Esophagus squamous epithelium (tissue), 5 donors: ENCODE results near the gene IFIT3. TPM values are rescaled to one million over a fixed set of nuclear protein-coding genes. Genes with fewer than 3 reads are reported as not detected.

Experiments used
- DNase-seq: peaks from one replicate; lab custom pipeline; 2025; lab: John Stamatoyannopoulos, UW
- H3K27ac ChIP-seq, 4 donors: fragments of 200-600 bp; sonication (generic); one replicate each; pipeline ENCODE4 v1.5.1; 2016 to 2019; ENCODE audit warnings: mild to moderate bottlenecking in 1 of 4
- H3K27me3 ChIP-seq, 4 donors: fragments of 200-600 bp; sonication (generic); 1 replicate in 3 of 4; 2 replicates in 1 of 4; pipeline versions ENCODE4 v1.5.1 to v1.6.0; 2017 to 2021; ENCODE audit warnings: antibody characterized with exemption in 1 of 4
- H3K36me3 ChIP-seq, 3 donors: fragments of 200-600 bp; sonication (generic); one replicate each; pipeline ENCODE4 v1.5.1; 2016 to 2019
- H3K4me1 ChIP-seq, 3 donors: fragments of 200-600 bp; sonication (generic); one replicate each; pipeline ENCODE4 v1.5.1; 2017 to 2019
- H3K4me3 ChIP-seq, 4 donors: fragments of 200-600 bp; sonication (generic); 1 replicate in 3 of 4; 2 replicates in 1 of 4; pipeline ENCODE4 v1.5.1; 2016 to 2019; ENCODE audit warnings: mild to moderate bottlenecking in 2 of 4, moderate library complexity in 1 of 4
- H3K9me3 ChIP-seq, 3 donors: fragments of 200-600 bp; sonication (generic); one replicate each; pipeline ENCODE4 v1.5.1; 2016 to 2019
- CTCF ChIP-seq, 6 experiments: fragments of 450-650 bp in 4 of 6; fragments of 200-600 bp in 2 of 6; sonication (generic) in 2 of 6; IDR thresholded peaks; one replicate each; pipeline ENCODE4 v1.5.1; 2016 to 2019; ENCODE audit warnings: antibody characterized with exemption in 6 of 6, mild to moderate bottlenecking in 4 of 6, moderate library complexity in 4 of 6
- POLR2A ChIP-seq, 4 donors: fragments of 450-650 bp; IDR thresholded peaks; one replicate each; pipeline ENCODE4 v1.6.1; 2017; ENCODE audit warnings: antibody characterized with exemption in 4 of 4, mild to moderate bottlenecking in 4 of 4, moderate library complexity in 3 of 4
- WGBS, 2 donors: methylation state at CpG; one replicate each; pipeline ENCODE4 v1.1.5; 2018; 5-methylcytosine and 5-hydroxymethylcytosine counted together
- intact Hi-C: fragments of 100-400 bp; cut with DNase I; formaldehyde crosslinking; loops from one replicate; pipeline ENCODE4 v1.15.0; 2022
- total RNA-seq, 4 donors: library from RNA; depleted of rRNA; stranded (reverse); fragments of >200 nt; gene quantifications; one replicate each; pipeline ENCODE4 v1.1.0, GENCODE V29; 2016
- donor health status: DM: yes; HTN: yes; CAD: no.

The IFIT3 gene
- total RNA-seq, 4 donors from 2014 or later, result 1.0 to 14.6 (median 4.2) TPM

GRCh38 chr10:89294721-89295239 is 33.0 kb upstream of the IFIT3 start:
- 84 to 90% methylated on average over 3 of the region's 3 CpGs for WGBS, 2 donors
- DNase-seq, result no peak
- Histone ChIP-seq H3K27ac (peak overlapping the region in 1 of 4 donors; percentile 87), H3K27me3 (no peaks in the 10 kb centered on the region), H3K4me3 (no peak overlapping the region), H3K36me3 (no peaks in the 10 kb centered on the region), H3K4me1 (peaks cover 3 to 30% (median 7%) of the 10 kb centered on the region in 3 donors), H3K9me3 (no peaks in the 10 kb centered on the region)
- intact Hi-C loops, result no loop called here
- TF ChIP-seq CTCF (IDR thresholded peaks at IDR 0.05), result no peak
- no peak for TF ChIP-seq POLR2A (IDR thresholded peaks at IDR 0.05)

- Histone ChIP-seq H3K36me3 (no peaks in the 10 kb centered on the region), H3K4me1 (peaks cover 3 to 30% (median 7%) of the 10 kb centered on the region in 3 donors), H3K9me3 (no peaks in the 10 kb centered on the region), H3K27ac (peak overlapping the region; percentile 53 to 87 (median 78)), H3K27me3 (no peaks in the 10 kb centered on the region), H3K4me3 (no peak overlapping the region)
- intact Hi-C loops, result no loop called here
- WGBS, 2 donors, result 0 to 31% methylated on average over 1 of the region's 1 CpG
- no peak for DNase-seq
- TF ChIP-seq POLR2A (IDR thresholded peaks at IDR 0.05), result no peak
- no peak for TF ChIP-seq CTCF (IDR thresholded peaks at IDR 0.05)
Observed at GRCh38 chr10:89295597-89295996, 32.2 kb upstream of the IFIT3 start.

- intact Hi-C loops, result no loop called here
- Histone ChIP-seq H3K9me3 (no peaks in the 10 kb centered on the region), H3K36me3 (no peaks in the 10 kb centered on the region), H3K4me3 (no peak overlapping the region), H3K4me1 (peaks cover 7 to 35% (median 11%) of the 10 kb centered on the region in 3 donors), H3K27ac (peak overlapping the region; percentile 53 to 87 (median 78)), H3K27me3 (no peaks in the 10 kb centered on the region)
- no peak for DNase-seq
- whole genome bisulfite sequencing, 2 donors, result 16 to 24% methylated on average over 5 of the region's 5 CpGs
- TF ChIP-seq POLR2A (IDR thresholded peaks at IDR 0.05), result no peak
- no peak for TF ChIP-seq CTCF (IDR thresholded peaks at IDR 0.05)
Observed at GRCh38 chr10:89296220-89296648, 31.6 kb upstream of the IFIT3 start.

- Histone ChIP-seq H3K4me1 (peaks cover 9 to 42% (median 13%) of the 10 kb centered on the region in 3 donors), H3K36me3 (no peaks in the 10 kb centered on the region), H3K27ac (peak overlapping the region in 2 of 4 donors; percentile 78 to 87), H3K27me3 (no peaks in the 10 kb centered on the region), H3K4me3 (no peak overlapping the region), H3K9me3 (no peaks in the 10 kb centered on the region)
- WGBS, 2 donors, result 100% methylated on average over 1 to 2 of the region's 4 CpGs
- intact Hi-C loops, result no loop called here
- TF ChIP-seq POLR2A (IDR thresholded peaks at IDR 0.05), result no peak
- no peak for TF ChIP-seq CTCF (IDR thresholded peaks at IDR 0.05)
- DNase-seq, result no peak
Observed at GRCh38 chr10:89297356-89297755, 30.4 kb upstream of the IFIT3 start.

- Histone ChIP-seq H3K27ac (peak overlapping the region in 1 of 4 donors; percentile 87), H3K4me1 (peaks cover 13 to 46% (median 18%) of the 10 kb centered on the region in 3 donors), H3K36me3 (no peaks in the 10 kb centered on the region), H3K27me3 (no peaks in the 10 kb centered on the region), H3K4me3 (no peak overlapping the region), H3K9me3 (no peaks in the 10 kb centered on the region)
- intact Hi-C loops, result no loop called here
- DNase-seq, result no peak
- 94 to 96% methylated on average over 2 to 3 of the region's 5 CpGs for WGBS, 2 donors
- TF ChIP-seq POLR2A (IDR thresholded peaks at IDR 0.05) (no peak), CTCF (IDR thresholded peaks at IDR 0.05) (no peak)
Observed at GRCh38 chr10:89297791-89298190, 30.0 kb upstream of the IFIT3 start.
